Right atrium auricular region (tissue), 2 donors: ENCODE measurements around the gene SORL1. TPM values are rescaled to one million over a fixed set of nuclear protein-coding genes. Genes with fewer than 3 reads are reported as not detected.

Source experiments
- DNase-seq: peaks from one replicate; pipeline ENCODE4 v3.0.0-alpha.2; 2019; ENCODE audit warnings: low spot score
- H3K27ac ChIP-seq, 2 donors: fragments of 200-600 bp; sonication (generic); 1 replicate in 1 of 2; 2 replicates in 1 of 2; pipeline ENCODE4 v1.5.1; 2016 to 2019
- H3K27me3 ChIP-seq, 2 donors: fragments of 200-600 bp; sonication (generic); one replicate each; pipeline versions ENCODE4 v1.5.1 to v1.6.0; 2017 to 2019
- H3K36me3 ChIP-seq: fragments of 200-600 bp; sonication (generic); one replicate; pipeline ENCODE4 v1.5.1; 2016
- H3K4me1 ChIP-seq, 2 donors: fragments of 200-600 bp; sonication (generic); one replicate each; pipeline versions ENCODE4 v1.5.1 to v1.6.0; 2017 to 2019
- H3K4me3 ChIP-seq, 2 donors: fragments of 200-600 bp; sonication (generic); 1 replicate in 1 of 2; 2 replicates in 1 of 2; pipeline ENCODE4 v1.5.1; 2017 to 2019; ENCODE audit warnings: mild to moderate bottlenecking in 1 of 2, moderate library complexity in 1 of 2
- H3K9me3 ChIP-seq, 2 donors: fragments of 200-600 bp; sonication (generic); one replicate each; pipeline ENCODE4 v1.5.1; 2019
- total RNA-seq, 2 donors: library from RNA; depleted of rRNA; stranded (reverse); fragments of >200 nt; gene quantifications; one replicate each; pipeline ENCODE4 v1.1.0, GENCODE V29; 2016
- TF ChIP-seq, protein P1 (sequence below), 2 donors: fragments of 200-600 bp; sonication (generic); IDR thresholded peaks; one replicate each; pipeline ENCODE4 v1.5.1; 2019; ENCODE audit warnings: antibody characterized with exemption in 2 of 2

The SORL1 gene
- total RNA-seq, 2 donors from 2014 or later: 6.4 to 7.5 TPM

DNA sequence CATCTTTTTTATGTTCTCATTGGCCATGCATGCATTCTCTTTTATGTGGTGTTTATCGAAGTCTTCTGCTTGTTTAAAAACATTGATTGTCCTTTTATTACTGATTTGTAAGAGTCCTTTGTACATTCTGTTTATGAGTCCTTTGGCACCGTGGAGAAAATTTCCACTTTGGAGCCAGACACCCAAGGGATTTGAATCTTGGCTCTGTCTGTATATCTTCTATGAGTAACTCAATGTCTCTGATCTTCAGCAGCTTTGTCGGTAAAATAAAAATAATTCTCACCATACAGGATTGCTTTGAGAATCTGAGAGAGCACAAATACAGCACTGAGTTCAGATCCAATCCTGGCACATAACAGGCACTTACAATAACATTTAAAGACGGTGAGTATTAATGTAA, 12.8 kb upstream of the SORL1 start:
- H3K4me3 ChIP-seq: no peak overlapping the region
- no peaks in the 10 kb centered on the region for H3K9me3 ChIP-seq
- H3K36me3 ChIP-seq: no peaks in the 10 kb centered on the region
- no peak for DNase-seq
- TF ChIP-seq, protein P1, sequence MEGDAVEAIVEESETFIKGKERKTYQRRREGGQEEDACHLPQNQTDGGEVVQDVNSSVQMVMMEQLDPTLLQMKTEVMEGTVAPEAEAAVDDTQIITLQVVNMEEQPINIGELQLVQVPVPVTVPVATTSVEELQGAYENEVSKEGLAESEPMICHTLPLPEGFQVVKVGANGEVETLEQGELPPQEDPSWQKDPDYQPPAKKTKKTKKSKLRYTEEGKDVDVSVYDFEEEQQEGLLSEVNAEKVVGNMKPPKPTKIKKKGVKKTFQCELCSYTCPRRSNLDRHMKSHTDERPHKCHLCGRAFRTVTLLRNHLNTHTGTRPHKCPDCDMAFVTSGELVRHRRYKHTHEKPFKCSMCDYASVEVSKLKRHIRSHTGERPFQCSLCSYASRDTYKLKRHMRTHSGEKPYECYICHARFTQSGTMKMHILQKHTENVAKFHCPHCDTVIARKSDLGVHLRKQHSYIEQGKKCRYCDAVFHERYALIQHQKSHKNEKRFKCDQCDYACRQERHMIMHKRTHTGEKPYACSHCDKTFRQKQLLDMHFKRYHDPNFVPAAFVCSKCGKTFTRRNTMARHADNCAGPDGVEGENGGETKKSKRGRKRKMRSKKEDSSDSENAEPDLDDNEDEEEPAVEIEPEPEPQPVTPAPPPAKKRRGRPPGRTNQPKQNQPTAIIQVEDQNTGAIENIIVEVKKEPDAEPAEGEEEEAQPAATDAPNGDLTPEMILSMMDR (IDR thresholded peaks at IDR 0.05): no peak
- H3K27ac ChIP-seq: no peak overlapping the region
- no peaks in the 10 kb centered on the region for H3K27me3 ChIP-seq
- H3K4me1 ChIP-seq: peaks cover 0 to 11% of the 10 kb centered on the region in 2 donors

DNA sequence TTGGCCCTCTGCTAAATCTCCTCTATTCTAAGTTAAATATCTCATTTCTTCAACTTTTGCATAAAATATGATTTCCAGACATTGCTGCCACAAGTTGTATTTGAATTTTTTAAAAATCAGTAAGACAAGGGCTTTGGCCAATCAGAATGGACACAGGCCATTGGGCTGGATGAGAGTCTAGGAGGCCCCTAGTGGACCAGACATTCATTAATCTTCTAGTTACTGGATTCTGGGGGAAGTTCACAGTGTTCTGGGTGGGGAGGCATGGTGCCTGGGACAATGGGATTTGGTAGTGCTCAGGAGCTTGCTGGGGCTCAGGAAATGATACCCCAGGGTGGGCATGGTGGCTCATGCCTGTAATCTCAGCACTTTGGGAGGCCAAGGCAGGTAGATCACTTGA, 12.4 kb upstream of the SORL1 start:
- Histone ChIP-seq H3K27me3 (no peaks in the 10 kb centered on the region), H3K36me3 (no peaks in the 10 kb centered on the region), H3K9me3 (no peaks in the 10 kb centered on the region), H3K4me3 (no peak overlapping the region), H3K4me1 (peaks cover 0 to 11% of the 10 kb centered on the region in 2 donors), H3K27ac (peak overlapping the region; percentile 9 to 41)
- TF ChIP-seq, protein P1 (IDR thresholded peaks at IDR 0.05): no peak
- DNase-seq: no peak

DNA sequence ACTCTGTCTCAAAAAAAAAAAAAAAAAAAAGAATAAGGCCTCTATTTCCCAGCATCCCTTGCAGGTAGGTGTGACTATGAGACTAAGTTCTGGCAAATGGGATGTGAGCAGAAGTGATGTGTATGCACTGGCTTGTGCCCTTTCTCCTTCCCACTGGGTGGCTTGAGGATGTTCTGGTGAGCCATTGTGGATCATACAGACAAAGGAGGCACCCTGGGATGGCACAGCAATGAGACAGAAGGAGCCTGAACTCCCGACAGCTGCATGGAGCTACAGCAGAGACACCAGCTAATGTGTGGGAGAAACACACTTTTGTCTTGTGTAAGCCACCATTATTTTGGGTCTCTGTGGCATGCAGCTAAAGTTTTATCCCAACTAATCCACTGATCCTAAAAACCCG, 10.6 kb upstream of the SORL1 start:
- no peak for DNase-seq
- H3K36me3 ChIP-seq: no peaks in the 10 kb centered on the region
- no peaks in the 10 kb centered on the region for H3K27me3 ChIP-seq
- no peak overlapping the region for H3K27ac ChIP-seq
- H3K4me3 ChIP-seq: no peak overlapping the region
- TF ChIP-seq, protein P1 (IDR thresholded peaks at IDR 0.05): no peak
- no peaks in the 10 kb centered on the region for H3K9me3 ChIP-seq
- peaks cover 0 to 11% of the 10 kb centered on the region in 2 donors for H3K4me1 ChIP-seq

DNA sequence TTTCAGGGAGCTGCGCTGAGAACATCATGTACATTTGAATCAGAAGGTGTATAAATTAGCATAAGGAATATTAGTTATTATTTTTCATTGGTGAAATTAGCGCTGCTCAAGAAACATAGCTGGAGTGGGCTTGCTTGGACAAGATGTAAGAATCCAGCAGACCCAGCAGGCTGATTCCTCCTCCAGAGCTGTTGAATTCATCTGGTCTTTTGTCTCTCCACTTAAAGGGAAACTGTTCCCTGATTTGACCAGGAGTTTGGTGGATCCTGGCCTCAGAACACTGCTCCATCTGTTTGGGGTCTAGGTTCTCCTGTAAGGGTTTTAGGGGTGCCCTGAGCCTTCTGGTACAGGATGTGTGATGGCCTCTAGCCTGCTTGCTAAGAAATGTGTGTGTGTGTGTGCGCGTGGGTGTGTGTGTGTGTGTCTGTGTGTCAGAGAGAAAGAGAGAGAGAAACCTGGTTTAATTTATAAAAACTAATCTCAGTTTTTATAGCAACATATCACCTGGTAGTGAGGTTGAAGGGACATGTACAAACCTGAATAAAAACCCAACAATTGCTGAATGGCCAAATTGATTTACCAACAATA, 8.3 kb upstream of the SORL1 start:
- Histone ChIP-seq H3K27ac (no peak overlapping the region), H3K27me3 (no peaks in the 10 kb centered on the region), H3K36me3 (no peaks in the 10 kb centered on the region), H3K9me3 (no peaks in the 10 kb centered on the region), H3K4me1 (no peaks in the 10 kb centered on the region), H3K4me3 (no peak overlapping the region)
- no peak for DNase-seq
- TF ChIP-seq, protein P1 (IDR thresholded peaks at IDR 0.05): no peak

DNA sequence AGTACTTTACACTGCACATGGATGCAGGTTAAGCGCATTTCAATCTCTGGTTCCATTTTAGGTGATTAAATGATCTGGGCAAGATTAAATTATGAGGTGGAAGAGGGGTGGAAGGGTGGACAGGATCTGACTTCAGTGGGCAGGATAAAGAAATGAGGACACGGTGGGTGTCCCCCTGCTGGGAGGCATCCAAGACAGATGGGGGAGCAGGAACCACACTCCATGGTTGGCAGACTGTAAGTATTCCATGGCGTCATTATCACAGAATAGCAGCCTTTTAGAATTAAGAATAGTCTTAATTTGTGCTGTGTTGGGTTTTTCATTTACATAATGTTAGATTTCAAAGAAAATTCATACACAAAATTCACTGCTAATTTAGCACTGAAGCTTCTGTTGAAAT, 7.6 kb upstream of the SORL1 start:
- Histone ChIP-seq H3K27me3 (no peaks in the 10 kb centered on the region), H3K9me3 (no peaks in the 10 kb centered on the region), H3K4me3 (no peak overlapping the region), H3K36me3 (no peaks in the 10 kb centered on the region), H3K4me1 (no peaks in the 10 kb centered on the region), H3K27ac (no peak overlapping the region)
- DNase-seq: no peak
- TF ChIP-seq, protein P1 (IDR thresholded peaks at IDR 0.05): no peak
